Measurements from ENCODE around the gene ZNF654. TPM values are rescaled to one million over a fixed set of nuclear protein-coding genes. Genes with fewer than 3 reads are reported as not detected.

The ZNF654 gene
- total RNA-seq, 1 experiment from 2014 or later, result 4.1 TPM

GRCh38 chr3:88191872-88192409 is 132.9 kb downstream of the ZNF654 start:
- DNase-seq (ENCODE audit: extremely low read depth, low read depth), result no peak

- DNase-seq (ENCODE audit: extremely low read depth, low read depth), result no peak
These were observed 133.6 kb downstream of the ZNF654 start for GRCh38 chr3:88192631-88193030.

Other genes starting within 250 kb of the ZNF654 start
- 48.0 and 56.5 TPM in 2 replicates for gene CGGBP1, start 250 bp upstream of the ZNF654 start, total RNA-seq (2014; rRNA removed; shearing (Covaris generic))
- gene C3orf38, start 90.7 kb downstream of the ZNF654 start, total RNA-seq (2014; rRNA removed; shearing (Covaris generic)), result 14.4 and 19.7 TPM in 2 replicates

Measured in NCI-H460 (cell line).